Smooth muscle cell (in vitro differentiated cells): ENCODE measurements around the gene UBTD1. TPM values are rescaled to one million over a fixed set of nuclear protein-coding genes. Genes with fewer than 3 reads are reported as not detected.

Source experiments
- DNase-seq: peaks from one replicate; lab custom pipeline; 2025; ENCODE audit not compliant: unreplicated experiment; lab: John Stamatoyannopoulos, UW
- H2AFZ ChIP-seq: fragments of 200-600 bp; sonication (generic); 2 replicates; pipeline ENCODE4 v1.6.0; 2016; ENCODE audit warnings: antibody characterized with exemption, low read depth, mild to moderate bottlenecking
- H3F3A ChIP-seq: fragments of 200-600 bp; sonication (generic); 2 replicates; pipeline ENCODE4 v1.6.0; 2017; ENCODE audit warnings: antibody characterized with exemption, low read depth
- H3K27ac ChIP-seq: fragments of 200-600 bp; sonication (generic); 2 replicates; pipeline ENCODE4 v1.5.1; 2016; ENCODE audit warnings: low read depth, mild to moderate bottlenecking
- H3K27me3 ChIP-seq: fragments of 200-600 bp; sonication (generic); 2 replicates; pipeline ENCODE4 v1.6.1; 2016; ENCODE audit warnings: low read depth, mild to moderate bottlenecking
- H3K36me3 ChIP-seq: fragments of 200-600 bp; sonication (generic); 2 replicates; pipeline ENCODE4 v1.5.1; 2016; ENCODE audit warnings: low read depth
- H3K4me1 ChIP-seq: fragments of 200-600 bp; sonication (generic); 2 replicates; pipeline ENCODE4 v1.5.1; 2016; ENCODE audit warnings: low read depth
- H3K4me2 ChIP-seq: fragments of 200-600 bp; sonication (generic); 2 replicates; pipeline ENCODE4 v1.6.0; 2016; ENCODE audit warnings: mild to moderate bottlenecking
- H3K4me3 ChIP-seq: fragments of 200-600 bp; sonication (generic); 2 replicates; pipeline ENCODE4 v1.5.1; 2016; ENCODE audit warnings: mild to moderate bottlenecking
- H3K79me2 ChIP-seq: fragments of 200-600 bp; sonication (generic); 2 replicates; pipeline ENCODE4 v1.6.0; 2016; ENCODE audit warnings: low read depth, mild to moderate bottlenecking
- H3K9ac ChIP-seq: fragments of 200-600 bp; sonication (generic); 2 replicates; pipeline ENCODE4 v1.6.0; 2016; ENCODE audit warnings: low read depth
- H3K9me3 ChIP-seq: fragments of 200-600 bp; sonication (generic); replicated peaks from 2 replicates; pipeline ENCODE4 v1.5.1; 2016; ENCODE audit warnings: low read depth
- H4K20me1 ChIP-seq: fragments of 200-600 bp; sonication (generic); 2 replicates; pipeline ENCODE4 v1.6.0; 2016; ENCODE audit warnings: low read depth
- CTCF ChIP-seq: fragments of 200-600 bp; sonication (generic); IDR thresholded peaks from 2 replicates; pipeline ENCODE4 v1.5.1; 2017; ENCODE audit warnings: borderline replicate concordance, mild to moderate bottlenecking, antibody characterized with exemption; ENCODE audit not compliant: insufficient read depth, poor library complexity, severe bottlenecking
- WGBS: methylation state at CpG from one replicate; pipeline ENCODE4 v1.1.7; 2016; ENCODE audit warnings: low lambda C conversion rate; 5-methylcytosine and 5-hydroxymethylcytosine counted together
- polyA plus RNA-seq: library from polyadenylated mRNA; unstranded; fragments of >200 nt; fragmentation: Nextera tagmentation; extraction: Ambion mirVana; gene quantifications from 2 replicates; pipeline ENCODE4 v1.2.1, GENCODE V29; 2016
- total RNA-seq: library from RNA; depleted of rRNA; stranded (reverse); fragments of >200 nt; gene quantifications from 2 replicates; pipeline ENCODE4 v1.2.3, GENCODE V29; 2014

Gene UBTD1
- total and polyA plus RNA-seq, 2 experiments from 2014 or later: 26.5 to 59.9 TPM

GRCh38 chr10:97599272-97599619, 100.5 kb downstream of the UBTD1 start:
- Histone ChIP-seq H2AFZ (no peak overlapping the region), H3K27me3 (no peaks in the 10 kb centered on the region), H3K79me2 (no peaks in the 10 kb centered on the region), H3K4me1 (no peaks in the 10 kb centered on the region), H3K4me2 (no peak overlapping the region), H4K20me1 (no peaks in the 10 kb centered on the region), H3K27ac (no peak overlapping the region), H3K4me3 (no peak overlapping the region), H3F3A (peaks cover 6% of the 10 kb centered on the region), H3K9ac (no peak overlapping the region), H3K36me3 (no peaks in the 10 kb centered on the region), H3K9me3 (no peaks in the 10 kb centered on the region)
- no peak for DNase-seq
- WGBS: 96% methylated on average over 6 of the region's 6 CpGs
- TF ChIP-seq CTCF: no peak

GRCh38 chr10:97600616-97601015, 101.9 kb downstream of the UBTD1 start:
- no peaks in the 10 kb centered on the region for H3K36me3 ChIP-seq
- peaks cover 3% of the 10 kb centered on the region for H3F3A ChIP-seq
- H3K27me3 ChIP-seq: no peaks in the 10 kb centered on the region
- no peak for TF ChIP-seq CTCF
- no peaks in the 10 kb centered on the region for H3K9me3 ChIP-seq
- no peak for DNase-seq
- no peaks in the 10 kb centered on the region for H4K20me1 ChIP-seq
- no peak overlapping the region for H3K4me2 ChIP-seq
- no peaks in the 10 kb centered on the region for H3K4me1 ChIP-seq
- H3K27ac ChIP-seq: no peak overlapping the region
- WGBS: 96% methylated on average over 1 of the region's 1 CpG
- no peaks in the 10 kb centered on the region for H3K79me2 ChIP-seq
- H3K4me3 ChIP-seq: no peak overlapping the region
- H2AFZ ChIP-seq: no peak overlapping the region
- no peak overlapping the region for H3K9ac ChIP-seq

- 87% methylated on average over 21 of the region's 21 CpGs for WGBS
- no peaks in the 10 kb centered on the region for H3K36me3 ChIP-seq
- H3K9me3 ChIP-seq: no peaks in the 10 kb centered on the region
- DNase-seq: no peak
- no peak overlapping the region for H3K4me3 ChIP-seq
- TF ChIP-seq CTCF: no peak
- no peaks in the 10 kb centered on the region for H3K27me3 ChIP-seq
- H3K4me2 ChIP-seq: no peak overlapping the region
- H4K20me1 ChIP-seq: no peaks in the 10 kb centered on the region
- H3K27ac ChIP-seq: no peak overlapping the region
- no peaks in the 10 kb centered on the region for H3K79me2 ChIP-seq
- no peaks in the 10 kb centered on the region for H3K4me1 ChIP-seq
- no peak overlapping the region for H2AFZ ChIP-seq
- H3F3A ChIP-seq: no peaks in the 10 kb centered on the region
- no peak overlapping the region for H3K9ac ChIP-seq
Observed at GRCh38 chr10:97601268-97602215, 102.8 kb downstream of the UBTD1 start.
